VCaP (cell line): ENCODE measurements around the gene MIX23.

Source experiments
- H3K27ac ChIP-seq: fragments of 450-650 bp; 2 replicates; pipeline ENCODE4 v1.5.1; 2017
- TF ChIP-seq, protein P1 (sequence below): fragments of 450-650 bp; conservative IDR thresholded peaks from 2 replicates; pipeline ENCODE4 v1.5.1; 2017; ENCODE audit warnings: mild to moderate bottlenecking, moderate library complexity

Gene MIX23

DNA sequence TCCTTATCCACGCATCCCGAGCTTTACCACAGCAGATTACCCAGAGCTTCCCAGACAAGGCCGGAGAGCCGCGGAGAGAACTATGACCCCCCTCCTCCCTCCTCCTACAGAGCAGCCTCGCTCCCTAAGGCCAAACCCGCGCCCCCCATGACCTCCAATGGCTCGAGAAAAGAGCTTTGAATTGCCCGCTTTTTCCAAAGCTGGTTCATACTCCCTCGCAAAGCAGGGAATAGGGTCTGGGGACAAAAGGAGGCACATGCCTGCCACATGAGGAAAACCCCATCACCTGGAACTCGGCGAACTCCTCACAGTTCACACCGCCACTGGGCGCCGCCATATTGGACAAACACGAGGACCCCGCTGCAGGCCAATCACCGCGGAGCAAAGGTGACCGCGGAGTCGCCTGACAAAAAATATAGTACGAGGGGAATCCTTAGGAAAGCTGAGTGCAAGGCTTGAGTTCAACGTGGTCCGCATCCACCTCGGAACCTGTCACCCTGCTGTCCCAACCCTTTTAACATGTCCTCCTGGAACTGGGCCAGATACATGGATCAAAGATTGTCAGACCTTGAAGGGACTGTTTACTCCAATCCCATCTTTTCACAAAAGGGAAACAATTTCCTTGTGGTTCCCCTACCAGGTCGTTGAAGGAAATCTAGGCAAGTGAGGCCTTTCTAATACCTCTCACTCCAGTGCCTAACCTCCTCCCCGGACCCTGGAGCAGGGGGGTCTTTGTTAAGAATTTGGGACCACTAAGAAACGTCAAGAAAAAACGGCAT lies at the start of gene MIX23:
Gene MIX23 (minus strand): TSS at position 344 of the 779 bp plus-strand sequence. CDS start 7 bp downstream, at position 337.
- H3K27ac ChIP-seq = peak within 1 kb of the TSS; percentile 90
- TF ChIP-seq, protein P1, sequence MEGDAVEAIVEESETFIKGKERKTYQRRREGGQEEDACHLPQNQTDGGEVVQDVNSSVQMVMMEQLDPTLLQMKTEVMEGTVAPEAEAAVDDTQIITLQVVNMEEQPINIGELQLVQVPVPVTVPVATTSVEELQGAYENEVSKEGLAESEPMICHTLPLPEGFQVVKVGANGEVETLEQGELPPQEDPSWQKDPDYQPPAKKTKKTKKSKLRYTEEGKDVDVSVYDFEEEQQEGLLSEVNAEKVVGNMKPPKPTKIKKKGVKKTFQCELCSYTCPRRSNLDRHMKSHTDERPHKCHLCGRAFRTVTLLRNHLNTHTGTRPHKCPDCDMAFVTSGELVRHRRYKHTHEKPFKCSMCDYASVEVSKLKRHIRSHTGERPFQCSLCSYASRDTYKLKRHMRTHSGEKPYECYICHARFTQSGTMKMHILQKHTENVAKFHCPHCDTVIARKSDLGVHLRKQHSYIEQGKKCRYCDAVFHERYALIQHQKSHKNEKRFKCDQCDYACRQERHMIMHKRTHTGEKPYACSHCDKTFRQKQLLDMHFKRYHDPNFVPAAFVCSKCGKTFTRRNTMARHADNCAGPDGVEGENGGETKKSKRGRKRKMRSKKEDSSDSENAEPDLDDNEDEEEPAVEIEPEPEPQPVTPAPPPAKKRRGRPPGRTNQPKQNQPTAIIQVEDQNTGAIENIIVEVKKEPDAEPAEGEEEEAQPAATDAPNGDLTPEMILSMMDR = no peak

DNA sequence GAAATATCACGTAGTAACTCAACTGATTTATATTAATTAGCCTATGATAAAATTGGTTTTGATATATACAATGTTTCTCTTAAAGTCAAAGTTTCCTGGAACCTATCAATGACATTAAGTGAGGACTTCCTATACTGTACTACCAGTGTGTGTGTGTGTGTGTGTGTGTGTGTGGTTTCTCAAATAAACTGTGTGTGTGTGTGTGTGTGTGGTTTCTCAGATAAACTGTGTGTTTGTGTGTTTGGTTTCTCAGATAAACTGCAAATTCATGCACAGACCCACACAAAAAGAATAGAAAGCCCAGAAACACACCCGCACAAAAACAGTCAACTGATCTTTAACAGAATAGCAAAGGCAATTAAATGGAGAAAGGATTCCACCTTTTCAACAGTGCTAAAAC lies 47.3 kb upstream of the MIX23 start:
- H3K27ac ChIP-seq = no peak overlapping the region
- TF ChIP-seq, protein P1 = no peak

DNA sequence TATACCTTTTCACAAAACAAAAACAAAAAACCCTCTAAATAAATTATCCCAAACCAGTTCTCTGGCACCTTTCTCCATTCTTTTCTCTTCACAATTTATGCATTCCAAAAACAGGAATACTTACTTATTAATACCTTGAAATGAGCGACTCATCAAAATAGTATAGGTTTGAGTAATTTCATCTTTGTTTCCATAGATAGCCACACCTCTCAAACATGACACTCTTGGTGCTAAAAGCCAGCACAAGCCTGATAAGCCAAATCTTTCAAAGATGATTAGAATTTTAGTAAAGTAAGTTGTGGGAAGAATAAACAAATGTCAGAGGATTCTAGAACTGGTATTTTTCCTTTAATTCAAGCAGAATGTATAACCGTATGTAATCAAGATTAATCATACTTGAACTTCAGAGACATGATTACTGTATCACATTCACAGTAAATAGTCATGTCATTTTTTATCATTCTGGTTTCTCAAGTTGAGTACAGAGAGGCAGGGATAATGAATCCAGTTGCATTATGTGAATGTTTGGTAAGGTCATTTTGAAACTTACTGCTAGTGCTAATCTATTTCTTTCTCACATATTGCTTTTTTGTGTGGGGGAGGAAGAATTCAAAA lies 44.9 kb upstream of the MIX23 start:
- TF ChIP-seq, protein P1 = no peak
- H3K27ac ChIP-seq = no peak overlapping the region

DNA sequence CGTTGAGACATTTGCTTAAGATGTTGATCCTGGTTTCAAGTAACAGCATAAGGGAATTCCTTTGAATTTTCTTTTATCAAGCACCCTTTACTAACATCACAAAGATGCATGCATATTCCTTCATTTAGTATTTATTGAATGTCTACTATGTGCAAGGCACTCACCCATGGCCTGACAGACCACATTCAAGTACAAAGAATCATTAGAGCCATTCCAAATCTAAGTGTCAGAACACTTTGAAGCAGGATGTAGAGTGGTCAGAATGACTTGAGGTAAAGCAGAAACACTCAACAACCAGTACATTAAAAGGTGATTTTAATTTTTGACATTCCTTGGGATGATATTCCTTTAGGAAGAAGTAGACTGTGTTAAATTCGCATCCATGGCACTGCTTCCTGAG lies 38.8 kb upstream of the MIX23 start:
- TF ChIP-seq, protein P1 = no peak
- H3K27ac ChIP-seq = no peak overlapping the region

DNA sequence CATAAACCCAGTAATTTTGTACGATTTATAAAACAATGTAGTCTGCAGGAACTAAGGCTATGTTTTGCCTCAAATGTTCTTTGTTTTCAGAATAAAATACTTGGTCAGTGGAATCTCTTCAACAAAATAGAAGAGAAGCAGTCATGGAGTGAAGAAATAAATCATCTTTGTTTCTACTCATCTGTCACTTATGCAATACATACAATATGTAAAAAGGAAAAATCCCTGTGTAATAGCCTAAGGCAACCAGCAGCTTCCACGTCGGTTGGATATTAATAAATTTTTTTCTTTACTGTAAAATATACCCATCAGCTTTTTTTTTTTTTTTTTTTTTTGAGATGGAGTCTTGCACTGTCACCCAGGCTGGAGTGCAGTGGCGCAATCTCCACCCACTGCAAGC lies 38.1 kb upstream of the MIX23 start:
- no peak overlapping the region for H3K27ac ChIP-seq
- TF ChIP-seq, protein P1 = no peak

DNA sequence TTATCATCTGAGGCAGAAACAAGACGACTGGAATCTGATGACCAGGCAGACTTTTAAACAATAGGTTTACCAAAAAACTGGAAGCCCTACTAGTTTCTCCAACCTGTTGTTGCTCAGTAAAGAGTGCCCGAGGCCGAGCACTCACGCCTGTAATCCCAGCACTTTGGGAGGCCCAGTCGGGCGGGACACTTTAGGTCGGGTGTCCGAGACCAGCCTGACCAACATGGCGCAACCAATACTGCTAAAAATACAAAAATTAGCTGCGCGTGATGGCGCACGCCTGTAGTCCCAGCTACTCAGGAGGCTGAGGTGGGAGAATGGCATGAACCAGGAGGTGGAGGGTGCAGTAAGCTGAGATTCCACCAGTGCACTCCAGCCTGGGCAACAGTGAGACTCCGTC lies 33.9 kb upstream of the MIX23 start:
- H3K27ac ChIP-seq = peak overlapping the region; percentile 96
- TF ChIP-seq, protein P1 = no peak

DNA sequence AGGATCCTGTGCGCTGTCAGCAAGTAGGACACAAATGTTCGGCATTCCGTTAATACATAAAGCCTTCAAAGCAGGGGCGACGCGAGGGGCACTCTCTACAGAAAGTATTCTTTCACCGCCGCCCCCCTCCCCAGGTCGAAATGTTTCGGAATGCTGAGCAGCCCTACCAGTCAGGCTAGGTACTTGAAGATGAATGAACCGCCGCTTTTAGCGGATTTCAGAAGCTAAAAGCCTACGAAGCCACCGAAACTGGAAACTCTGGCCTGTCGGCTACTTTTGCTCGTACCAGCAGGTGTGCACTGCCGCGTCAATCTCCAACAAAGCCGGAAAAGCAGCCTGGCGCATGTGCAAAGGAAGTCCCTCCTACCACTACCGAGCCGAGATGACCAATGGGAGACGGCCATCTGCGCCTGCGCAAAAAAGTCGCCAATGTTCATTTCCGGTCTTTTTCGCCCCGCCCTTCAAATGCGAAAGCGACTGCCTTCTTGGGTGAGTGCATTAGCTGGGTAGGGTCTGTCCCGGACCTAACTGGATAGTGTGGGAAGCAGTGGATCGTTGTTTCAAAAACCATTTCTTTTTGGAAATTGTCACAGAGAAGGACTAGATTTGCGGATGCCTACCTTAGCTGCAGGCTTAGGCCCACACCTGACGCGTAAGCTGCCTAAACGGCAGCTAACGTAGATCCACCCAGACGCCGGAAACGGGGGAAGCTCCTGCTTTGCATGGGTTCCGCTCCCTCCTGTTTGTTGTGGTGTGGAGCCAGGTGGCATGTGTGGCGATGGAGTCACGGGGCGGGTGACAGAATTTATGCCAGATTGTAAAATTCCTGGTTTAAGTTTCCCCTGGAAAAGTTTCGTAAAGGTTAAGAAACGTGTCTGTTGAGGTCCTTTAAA lies 33.0 kb upstream of the MIX23 start, which contains the start of gene WDR5B:
Gene WDR5B (minus strand): TSS at position 301 of the 893 bp plus-strand sequence. CDS start 534 bp downstream, outside the sequence.
- TF ChIP-seq, protein P1 = no peak; the same call in 1 of the 2 replicates
- peak within 1 kb of the TSS; percentile 96 for H3K27ac ChIP-seq
